Astrocyte (in vitro differentiated cells and primary cell): ENCODE data around the gene RNF2. TPM values are rescaled to one million over a fixed set of nuclear protein-coding genes. Genes with fewer than 3 reads are reported as not detected.

Experiments
- DNase-seq: peaks from one replicate; pipeline ENCODE4 v3.0.0-alpha.2; 2010; ENCODE audit warnings: low read depth
- FAIRE-seq: peaks from 2 replicates; lab custom pipeline; 2011; peaks lifted over from hg19 to GRCh38; lab: Jason Lieb, UNC
- H2AFZ ChIP-seq: 2 replicates; pipeline ENCODE4 v1.6.0; 2012; ENCODE audit warnings: low read depth, low read length, inconsistent platforms
- H3K27ac ChIP-seq: 2 replicates; pipeline ENCODE4 v1.5.1; 2011; ENCODE audit warnings: low read depth, low read length, inconsistent platforms
- H3K27me3 ChIP-seq: 2 replicates; pipeline ENCODE4 v1.6.0; 2011; ENCODE audit warnings: low read length, inconsistent platforms; ENCODE audit not compliant: insufficient read depth
- H3K36me3 ChIP-seq: 2 replicates; pipeline ENCODE4 v1.5.1; 2011; ENCODE audit warnings: low read length, inconsistent platforms; ENCODE audit not compliant: insufficient read depth
- H3K4me1 ChIP-seq: 2 replicates; pipeline ENCODE4 v1.5.1; 2011; ENCODE audit warnings: low read length, inconsistent platforms; ENCODE audit not compliant: insufficient read depth
- H3K4me2 ChIP-seq: 2 replicates; pipeline ENCODE4 v1.6.0; 2012; ENCODE audit warnings: low read length, inconsistent platforms
- H3K4me3 ChIP-seq: 2 replicates; pipeline ENCODE4 v1.5.1; 2011; ENCODE audit warnings: low read depth, mild to moderate bottlenecking, low read length, inconsistent platforms; ENCODE audit not compliant: insufficient read depth
- H3K79me2 ChIP-seq: 2 replicates; pipeline ENCODE4 v1.6.0; 2012; ENCODE audit warnings: mild to moderate bottlenecking, low read length, inconsistent platforms; ENCODE audit not compliant: insufficient read depth
- H3K9ac ChIP-seq: 2 replicates; pipeline ENCODE4 v1.6.0; 2012; ENCODE audit warnings: mild to moderate bottlenecking, low read length, inconsistent platforms
- H3K9me3 ChIP-seq: 2 replicates; pipeline ENCODE4 v1.5.1; 2012; ENCODE audit warnings: low read depth, mild to moderate bottlenecking, low read length, inconsistent platforms; ENCODE audit not compliant: insufficient read depth
- H4K20me1 ChIP-seq: 2 replicates; pipeline ENCODE4 v1.6.0; 2012; ENCODE audit warnings: low read length, inconsistent platforms; ENCODE audit not compliant: insufficient read depth
- H3K27ac Mint-ChIP-seq: one replicate; pipeline ENCODE4 v1.8.0; 2021; ENCODE audit warnings: mild to moderate bottlenecking, mixed read lengths; ENCODE audit not compliant: unreplicated experiment
- H3K27me3 Mint-ChIP-seq: one replicate; pipeline ENCODE4 v1.8.0; 2021; ENCODE audit warnings: low read depth, mixed read lengths; ENCODE audit not compliant: unreplicated experiment
- H3K36me3 Mint-ChIP-seq: one replicate; pipeline ENCODE4 v1.8.0; 2021; ENCODE audit warnings: low read depth, mixed read lengths; ENCODE audit not compliant: unreplicated experiment
- H3K4me1 Mint-ChIP-seq: one replicate; pipeline ENCODE4 v1.8.0; 2021; ENCODE audit warnings: low read depth, mixed read lengths; ENCODE audit not compliant: unreplicated experiment
- H3K4me3 Mint-ChIP-seq: one replicate; pipeline ENCODE4 v1.8.0; 2021; ENCODE audit warnings: mild to moderate bottlenecking, moderate library complexity, mixed read lengths; ENCODE audit not compliant: unreplicated experiment
- H3K9me3 Mint-ChIP-seq: one replicate; pipeline ENCODE4 v1.8.0; 2021; ENCODE audit warnings: mild to moderate bottlenecking, mixed read lengths; ENCODE audit not compliant: unreplicated experiment
- CTCF ChIP-seq: IDR thresholded peaks from 2 replicates; pipeline ENCODE4 v1.5.1; 2011; ENCODE audit warnings: low read depth, mild to moderate bottlenecking, inconsistent platforms, low read length, moderate library complexity; ENCODE audit not compliant: insufficient read depth
- EZH2 ChIP-seq: IDR thresholded peaks from 2 replicates; pipeline ENCODE4 v1.6.1; 2012; ENCODE audit warnings: mild to moderate bottlenecking, low read length, inconsistent platforms; ENCODE audit not compliant: insufficient read depth
- total RNA-seq: library from RNA; stranded (reverse); gene quantifications from 2 replicates; pipeline ENCODE4 v1.2.1, GENCODE V29; 2021

RNF2 gene
- total RNA-seq, 1 donor from 2014 or later: 34.2 TPM

GRCh38 chr1:185015631-185016030 lies 29.7 kb upstream of the RNF2 start:
- Histone ChIP-seq H3K9me3 (no peaks in the 10 kb centered on the region), H3K27me3 (no peaks in the 10 kb centered on the region), H3K79me2 (no peaks in the 10 kb centered on the region), H4K20me1 (no peaks in the 10 kb centered on the region), H3K36me3 (no peaks in the 10 kb centered on the region), H3K4me2 (no peak overlapping the region), H3K4me3 (no peak overlapping the region), H2AFZ (no peak overlapping the region), H3K27ac (no peak overlapping the region), H3K4me1 (peaks cover 11% of the 10 kb centered on the region), H3K9ac (no peak overlapping the region)
- FAIRE-seq: no peak
- Mint-ChIP-seq H3K27me3 (no peaks in the 10 kb centered on the region), H3K4me1 (peaks cover 8% of the 10 kb centered on the region), H3K4me3 (no peak overlapping the region), H3K9me3 (peaks cover 1% of the 10 kb centered on the region), H3K36me3 (no peaks in the 10 kb centered on the region), H3K27ac (no peak overlapping the region)
- no peak for DNase-seq
- TF ChIP-seq EZH2: no peak
- TF ChIP-seq CTCF: no peak

- H3K4me3 Mint-ChIP-seq: no peak overlapping the region
- H3K27ac Mint-ChIP-seq: peak overlapping the region; percentile 62
- Histone ChIP-seq H2AFZ (no peak overlapping the region), H3K36me3 (no peaks in the 10 kb centered on the region), H3K4me1 (peaks cover 11% of the 10 kb centered on the region), H3K27me3 (no peaks in the 10 kb centered on the region), H3K27ac (no peak overlapping the region), H3K79me2 (no peaks in the 10 kb centered on the region), H3K4me2 (peak overlapping the region; percentile 7), H4K20me1 (no peaks in the 10 kb centered on the region), H3K9ac (no peak overlapping the region), H3K9me3 (no peaks in the 10 kb centered on the region), H3K4me3 (no peak overlapping the region)
- FAIRE-seq: no peak
- peak; percentile 0 for DNase-seq
- no peak for TF ChIP-seq EZH2
- TF ChIP-seq CTCF: no peak
- no peaks in the 10 kb centered on the region for H3K27me3 Mint-ChIP-seq
- H3K36me3 Mint-ChIP-seq: no peaks in the 10 kb centered on the region
- H3K9me3 Mint-ChIP-seq: peaks cover 1% of the 10 kb centered on the region
- H3K4me1 Mint-ChIP-seq: peaks cover 8% of the 10 kb centered on the region
Observed at GRCh38 chr1:185016880-185017279, 28.5 kb upstream of the RNF2 start.

GRCh38 chr1:185017338-185017737 lies 28.0 kb upstream of the RNF2 start:
- no peak overlapping the region for H2AFZ ChIP-seq
- H4K20me1 ChIP-seq: no peaks in the 10 kb centered on the region
- no peak overlapping the region for H3K9ac ChIP-seq
- peaks cover 8% of the 10 kb centered on the region for H3K4me1 Mint-ChIP-seq
- peak overlapping the region; percentile 7 for H3K4me2 ChIP-seq
- no peaks in the 10 kb centered on the region for H3K27me3 ChIP-seq
- peaks cover 1% of the 10 kb centered on the region for H3K9me3 Mint-ChIP-seq
- no peak for TF ChIP-seq EZH2
- no peak for TF ChIP-seq CTCF
- H3K36me3 ChIP-seq: no peaks in the 10 kb centered on the region
- H3K4me1 ChIP-seq: peaks cover 11% of the 10 kb centered on the region
- H3K9me3 ChIP-seq: no peaks in the 10 kb centered on the region
- DNase-seq (peak; percentile 90), FAIRE-seq (peak; percentile 20)
- H3K27ac ChIP-seq: no peak overlapping the region
- H3K79me2 ChIP-seq: no peaks in the 10 kb centered on the region
- peak overlapping the region; percentile 62 for H3K27ac Mint-ChIP-seq
- no peaks in the 10 kb centered on the region for H3K27me3 Mint-ChIP-seq
- no peak overlapping the region for H3K4me3 ChIP-seq
- H3K36me3 Mint-ChIP-seq: no peaks in the 10 kb centered on the region
- H3K4me3 Mint-ChIP-seq: no peak overlapping the region
